Measurements from ENCODE around the gene ACSM5.
"Not testable (repeated sequence)": the region's sequence is repeated elsewhere in the genome, so short reads cannot be mapped to it uniquely, and the experiment has no call there.

The ACSM5 gene

DNA sequence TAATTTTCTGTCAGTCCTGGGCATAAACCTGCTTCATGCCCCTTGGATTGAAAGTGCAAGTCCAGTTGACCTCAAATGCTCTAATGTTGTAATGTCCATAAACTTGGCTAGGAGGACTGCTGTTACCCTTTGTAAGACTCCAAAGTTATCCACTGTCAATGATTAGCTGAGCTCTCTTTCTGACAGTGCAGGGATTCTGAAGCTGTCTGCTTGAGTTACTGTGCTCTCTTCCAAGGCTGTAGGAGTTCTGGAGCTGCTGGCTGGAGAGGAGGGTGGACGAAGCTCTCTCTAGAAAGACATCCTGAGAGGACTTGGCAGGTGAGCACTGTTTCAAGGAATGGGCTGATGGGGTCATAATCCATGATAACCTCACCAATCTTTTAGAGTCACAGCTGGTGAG lies 42.0 kb downstream of the ACSM5 start, which contains the start of gene ACSM2A:
Gene ACSM2A, plus strand, starts transcription at position 158 of the 400 bp plus-strand sequence. CDS start 8,594 bp downstream, outside the sequence.
- DNase-seq (ENCODE audit: low read depth): not testable (repeated sequence)

DNA sequence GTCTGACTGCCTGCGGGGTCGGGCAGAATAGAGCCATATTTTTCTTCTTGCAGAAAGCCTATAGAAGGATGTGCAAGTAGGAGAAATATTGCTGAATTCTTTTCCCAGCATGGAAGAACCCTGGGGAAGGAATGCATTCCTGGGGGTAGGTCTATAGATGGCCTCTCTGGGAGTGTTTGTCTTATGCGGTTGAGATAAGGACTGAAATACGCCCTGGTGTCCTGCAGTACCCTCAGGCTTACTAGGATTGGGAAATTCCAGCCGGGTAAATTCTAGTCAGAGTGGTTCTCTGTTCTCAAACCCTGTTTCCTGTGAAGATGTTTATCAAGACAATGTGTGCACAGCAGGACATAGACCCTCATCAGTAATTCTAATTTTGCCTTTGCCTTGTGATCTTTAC lies 44.3 kb downstream of the ACSM5 start:
- DNase-seq (ENCODE audit: low read depth): not testable (repeated sequence)

DNA sequence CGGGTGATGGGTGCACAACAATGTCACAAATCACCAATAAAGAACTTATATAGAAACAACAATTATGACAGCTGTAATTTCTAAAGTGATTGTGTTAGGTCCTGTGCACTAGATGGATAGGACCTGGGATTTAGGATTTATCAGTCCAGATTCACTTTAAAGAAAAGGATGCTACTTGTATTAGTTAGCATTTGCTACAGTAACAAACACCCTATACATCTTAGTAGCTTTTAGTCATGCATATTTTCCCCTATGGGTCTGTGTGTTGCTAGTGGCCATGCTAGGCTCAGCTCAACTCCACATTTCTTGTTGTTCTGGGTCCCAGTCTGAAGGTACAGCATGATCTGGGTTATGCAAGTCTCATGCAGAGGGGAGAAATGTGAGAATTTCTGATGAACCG lies 49.9 kb downstream of the ACSM5 start:
- not testable (repeated sequence) for DNase-seq (ENCODE audit: low read depth)

DNA sequence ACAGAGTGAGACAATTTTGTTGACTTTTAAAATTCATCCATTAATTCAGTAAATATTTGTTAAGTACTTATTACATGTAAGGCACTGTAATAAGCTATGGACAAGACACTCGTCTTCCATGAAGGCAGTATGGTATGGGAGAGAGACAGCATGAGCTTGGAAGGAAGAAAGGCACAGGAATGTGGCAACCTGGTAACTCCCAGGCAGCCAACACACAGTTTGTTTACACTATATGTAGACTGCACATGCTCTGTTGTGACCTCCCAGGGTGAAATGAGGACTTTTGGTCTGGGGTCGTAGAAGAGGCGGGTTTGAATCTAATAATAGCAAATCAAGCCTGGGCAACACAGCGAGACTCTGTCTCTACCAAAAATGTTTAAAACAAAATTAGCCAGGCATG lies 51.0 kb downstream of the ACSM5 start:
- not testable (repeated sequence) for DNase-seq (ENCODE audit: low read depth)

DNA sequence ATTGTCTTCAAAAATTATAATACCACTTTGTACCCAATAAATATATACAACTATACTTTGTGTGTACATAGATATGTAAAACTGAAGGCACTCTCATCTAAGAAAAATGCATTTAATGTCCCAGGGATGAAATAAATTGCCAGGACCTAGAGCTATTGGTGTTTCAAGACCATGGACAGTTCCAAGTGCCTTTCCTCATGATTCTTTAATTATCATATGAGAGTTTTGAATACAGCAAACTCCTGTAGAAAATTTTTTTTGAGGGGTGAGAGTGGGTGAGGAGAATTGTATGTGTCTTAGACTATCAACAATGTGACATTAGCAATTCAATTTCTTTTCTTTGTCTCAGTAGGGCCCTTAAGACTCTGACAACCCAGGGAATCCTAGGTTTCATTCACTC lies 59.6 kb downstream of the ACSM5 start:
- DNase-seq (ENCODE audit: low read depth): not testable (repeated sequence)

DNA sequence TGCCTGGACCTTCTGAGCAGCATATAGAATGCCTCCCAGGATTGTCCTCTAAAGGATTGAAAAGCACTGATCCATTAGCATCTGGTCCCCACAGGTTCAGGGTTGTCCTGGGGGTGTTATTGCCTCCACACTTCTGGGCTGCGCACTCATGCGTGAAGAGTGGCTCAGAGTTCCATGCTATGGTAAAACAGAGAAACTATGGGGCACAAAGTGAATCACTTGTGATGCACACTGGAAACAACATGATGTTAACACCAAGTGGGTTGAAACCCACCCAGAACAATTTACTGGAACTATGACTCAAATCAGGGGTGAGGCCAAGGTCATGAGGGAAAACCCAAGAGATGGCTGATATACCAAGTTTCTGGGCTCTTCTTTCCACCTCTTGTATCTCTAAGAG lies 60.6 kb downstream of the ACSM5 start:
- DNase-seq (ENCODE audit: low read depth): not testable (repeated sequence)

DNA sequence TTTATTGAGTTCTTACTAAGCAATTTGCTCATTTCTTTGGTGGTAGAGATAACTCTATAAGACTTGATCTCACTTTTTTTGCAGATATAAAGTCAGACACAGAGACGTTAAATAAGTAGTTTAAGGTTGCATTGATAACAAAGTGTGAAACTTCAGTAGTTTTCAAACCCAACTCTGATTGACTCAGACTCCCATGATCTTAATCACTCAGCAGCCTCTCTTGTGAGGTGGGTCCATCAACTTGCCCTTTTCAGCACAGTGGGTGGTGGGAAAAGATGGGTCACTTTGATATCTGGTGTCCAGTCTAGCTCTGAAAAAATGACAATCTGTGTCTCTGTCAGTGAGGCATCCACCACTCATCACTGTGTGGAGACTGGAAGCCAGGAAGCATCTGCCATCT lies 61.4 kb downstream of the ACSM5 start:
- DNase-seq (ENCODE audit: low read depth): not testable (repeated sequence)

DNA sequence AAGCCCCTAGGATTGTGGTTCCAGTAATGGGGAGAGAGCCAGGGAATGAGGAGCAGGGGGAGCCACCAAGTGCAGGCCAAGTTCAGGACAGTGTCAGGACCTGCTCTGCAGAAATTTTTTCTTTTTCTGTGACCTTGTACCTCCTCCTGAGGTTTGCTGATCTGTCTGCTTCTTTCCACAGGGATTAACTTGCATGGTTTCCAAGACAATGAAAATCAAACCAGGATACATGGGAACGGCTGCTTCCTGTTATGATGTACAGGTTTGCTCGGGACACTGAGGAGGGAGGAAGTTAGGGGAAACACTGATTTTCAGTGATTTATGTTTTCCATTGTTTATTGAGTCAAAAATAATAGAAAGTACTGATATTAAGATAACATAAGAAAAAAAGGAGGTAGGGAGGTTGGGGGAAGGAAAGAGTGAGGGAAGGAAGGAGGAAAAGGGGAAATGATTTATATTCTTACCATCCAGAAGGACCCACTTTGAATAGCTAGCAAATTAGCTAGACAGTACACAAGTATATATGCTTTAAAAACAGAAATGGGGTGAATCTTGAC lies 67.9 kb downstream of the ACSM5 start:
- DNase-seq (ENCODE audit: low read depth): not testable (repeated sequence)

DNA sequence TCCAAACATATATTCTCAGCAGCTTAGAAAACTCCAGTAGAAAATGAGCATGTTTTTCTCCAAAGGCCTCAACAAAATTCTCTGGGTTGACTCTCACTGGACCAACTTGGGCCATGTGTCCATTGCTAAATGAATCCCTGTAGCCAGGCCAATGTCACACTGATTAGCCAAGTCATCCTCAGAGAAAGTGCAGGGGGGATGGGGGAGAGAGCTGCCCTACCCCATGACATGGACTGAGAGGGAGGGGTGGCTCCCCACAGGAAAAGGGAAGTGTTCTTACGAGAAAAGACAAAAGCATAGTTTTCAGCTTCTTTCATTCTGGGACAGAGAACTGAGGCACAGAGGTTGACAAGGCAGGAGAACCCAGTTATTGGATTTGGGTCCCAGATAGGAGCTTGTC lies 74.7 kb downstream of the ACSM5 start:
- DNase-seq (ENCODE audit: low read depth): not testable (repeated sequence)

DNA sequence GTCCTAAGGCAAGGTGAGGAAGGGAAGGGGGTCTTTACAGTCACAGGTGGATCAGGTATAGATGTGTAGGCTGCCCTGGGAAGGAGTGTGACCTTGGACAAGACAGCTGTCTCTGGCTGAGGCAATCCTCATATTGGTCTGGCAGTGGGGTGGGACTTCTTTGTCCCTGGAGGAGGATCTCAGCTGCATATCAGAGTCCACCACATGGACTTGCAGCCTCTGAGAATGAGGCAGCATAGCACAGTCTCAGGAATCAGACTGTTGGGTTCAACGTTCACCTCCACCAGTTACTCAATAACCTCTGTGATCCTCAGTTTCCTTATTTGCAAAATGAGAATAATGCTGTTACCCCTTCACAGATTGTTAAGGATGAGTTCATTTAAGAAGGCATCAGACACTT lies 75.4 kb downstream of the ACSM5 start:
- DNase-seq (ENCODE audit: low read depth): no peak

DNA sequence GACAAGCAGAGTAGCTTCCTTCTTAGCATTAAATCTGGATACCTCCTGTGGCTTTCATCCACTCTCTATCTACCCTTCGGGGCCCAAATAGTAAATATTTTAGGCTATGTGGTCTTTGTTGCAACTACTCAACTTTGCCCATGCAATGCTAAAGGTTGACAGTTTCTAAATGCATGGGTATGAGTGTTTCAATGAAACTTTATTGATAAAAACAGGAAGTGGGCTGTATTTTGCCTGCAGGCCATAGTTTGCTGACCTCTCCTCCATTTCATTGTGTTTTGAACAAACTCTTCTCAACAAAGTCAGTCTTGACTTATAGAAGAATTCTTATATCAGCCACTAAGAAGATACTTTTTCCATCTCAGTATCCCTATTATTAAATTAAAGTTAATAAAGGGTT lies 76.1 kb downstream of the ACSM5 start:
- DNase-seq (ENCODE audit: low read depth): no peak
